ENCODE data around the gene GRIP2. TPM values are rescaled to one million over a fixed set of nuclear protein-coding genes. Genes with fewer than 3 reads are reported as not detected.

GRIP2 gene
- total RNA-seq, 1 donor from 2014 or later = 3.3 TPM

- FAIRE-seq = no peak
- H3K79me2 ChIP-seq (ENCODE audit: insufficient read depth, low read length) = no peaks in the 10 kb centered on the region
- no peak for DNase-seq (ENCODE audit: low read depth)
These were observed 59.0 kb downstream of the GRIP2 start for GRCh38 chr3:14481018-14481645.

GRCh38 chr3:14480207-14481017 lies 59.7 kb downstream of the GRIP2 start:
- Histone ChIP-seq H2AFZ (ENCODE audit: low read depth, low read length) (no peak overlapping the region), H3K9me3 (ENCODE audit: insufficient read depth, low read depth, low read length) (no peaks in the 10 kb centered on the region), H3K4me2 (ENCODE audit: low read length) (no peak overlapping the region), H3K4me3 (ENCODE audit: insufficient read depth, low read depth, low read length) (no peak overlapping the region), H3K4me1 (ENCODE audit: insufficient read depth, low read length) (peaks cover 9% of the 10 kb centered on the region), H3K27ac (ENCODE audit: low read depth, low read length) (peak overlapping the region; percentile 37), H4K20me1 (ENCODE audit: insufficient read depth, low read length) (no peaks in the 10 kb centered on the region), H3K27me3 (ENCODE audit: insufficient read depth, low read length) (no peaks in the 10 kb centered on the region), H3K36me3 (ENCODE audit: insufficient read depth, low read length) (peaks cover 10% of the 10 kb centered on the region), H3K79me2 (ENCODE audit: insufficient read depth, low read length) (no peaks in the 10 kb centered on the region), H3K9ac (ENCODE audit: low read length) (peak overlapping the region; percentile 9)
- H3K9me3 Mint-ChIP-seq (ENCODE audit: unreplicated experiment) = peaks cover 4% of the 10 kb centered on the region
- H3K27me3 Mint-ChIP-seq (ENCODE audit: low read depth, unreplicated experiment) = peaks cover 6% of the 10 kb centered on the region
- peak overlapping the region; percentile 77 for H3K27ac Mint-ChIP-seq (ENCODE audit: unreplicated experiment)
- DNase-seq (ENCODE audit: low read depth) (peak; percentile 90), FAIRE-seq (no peak)
- H3K36me3 Mint-ChIP-seq (ENCODE audit: low read depth, unreplicated experiment) = peaks cover 38% of the 10 kb centered on the region
- no peak overlapping the region for H3K4me3 Mint-ChIP-seq (ENCODE audit: unreplicated experiment)
- TF ChIP-seq EZH2 (IDR thresholded peaks at IDR 0.05; ENCODE audit: insufficient read depth, low read length) = no peak
- no peak for TF ChIP-seq CTCF (IDR thresholded peaks at IDR 0.05; ENCODE audit: insufficient read depth, low read depth, low read length)
- H3K4me1 Mint-ChIP-seq (ENCODE audit: low read depth, unreplicated experiment) = peaks cover 12% of the 10 kb centered on the region

More at GRCh38 chr3:14481018-14481645, 59.0 kb downstream of the GRIP2 start:
- Histone ChIP-seq H3K27me3 (ENCODE audit: insufficient read depth, low read length) (no peaks in the 10 kb centered on the region), H3K9me3 (ENCODE audit: insufficient read depth, low read depth, low read length) (no peaks in the 10 kb centered on the region), H3K4me2 (ENCODE audit: low read length) (no peak overlapping the region), H2AFZ (ENCODE audit: low read depth, low read length) (no peak overlapping the region), H4K20me1 (ENCODE audit: insufficient read depth, low read length) (no peaks in the 10 kb centered on the region), H3K27ac (ENCODE audit: low read depth, low read length) (no peak overlapping the region), H3K9ac (ENCODE audit: low read length) (no peak overlapping the region), H3K4me3 (ENCODE audit: insufficient read depth, low read depth, low read length) (no peak overlapping the region), H3K36me3 (ENCODE audit: insufficient read depth, low read length) (peaks cover 10% of the 10 kb centered on the region), H3K4me1 (ENCODE audit: insufficient read depth, low read length) (peaks cover 6% of the 10 kb centered on the region)
- H3K27ac Mint-ChIP-seq (ENCODE audit: unreplicated experiment) = no peak overlapping the region
- H3K4me1 Mint-ChIP-seq (ENCODE audit: low read depth, unreplicated experiment) = peaks cover 7% of the 10 kb centered on the region
- H3K27me3 Mint-ChIP-seq (ENCODE audit: low read depth, unreplicated experiment) = peaks cover 3% of the 10 kb centered on the region
- H3K36me3 Mint-ChIP-seq (ENCODE audit: low read depth, unreplicated experiment) = peaks cover 36% of the 10 kb centered on the region
- TF ChIP-seq CTCF (IDR thresholded peaks at IDR 0.05; ENCODE audit: insufficient read depth, low read depth, low read length) = no peak
- TF ChIP-seq EZH2 (IDR thresholded peaks at IDR 0.05; ENCODE audit: insufficient read depth, low read length) = no peak
- H3K4me3 Mint-ChIP-seq (ENCODE audit: unreplicated experiment) = no peak overlapping the region
- H3K9me3 Mint-ChIP-seq (ENCODE audit: unreplicated experiment) = peaks cover 4% of the 10 kb centered on the region

All from astrocyte (in vitro differentiated cells and primary cell).